Caco-2 (cell line): Measurements from ENCODE around the gene SCNN1G. TPM values are rescaled to one million over a fixed set of nuclear protein-coding genes. Genes with fewer than 3 reads are reported as not detected.

Experiments
- BruUV-seq: library from RNA; stranded (reverse); fragments of 400-500 nt; replicated peaks from 2 replicates; lab custom pipeline; 2021; lab: Mats Ljungman, UMichigan
- CTCF ChIA-PET: fragments of 300-600 bp; sonication (Branson Sonifier 250); formaldehyde crosslinking; loops from one replicate; lab custom pipeline; 2022; ENCODE audit warnings: antibody characterized with exemption; lab: Charles Lee
- POLR2A ChIA-PET: fragments of 300-600 bp; sonication (Branson Sonifier 250); formaldehyde crosslinking; loops from one replicate; lab custom pipeline; 2022; ENCODE audit warnings: antibody characterized with exemption; lab: Charles Lee
- DNase-seq, 2 experiments: peaks; one replicate each; pipeline versions ENCODE4 v3.0.0 to v3.0.0-alpha.2; 2020 to 2022
- H3K27me3 ChIP-seq: replicated peaks from 2 replicates; pipeline ENCODE4 v1.6.0; 2011; ENCODE audit warnings: low read length; ENCODE audit not compliant: control insufficient read depth, insufficient read depth
- H3K36me3 ChIP-seq: 2 replicates; pipeline ENCODE4 v1.5.1; 2011; ENCODE audit warnings: low read length; ENCODE audit not compliant: control insufficient read depth, insufficient read depth
- H3K4me1 ChIP-seq: fragments of 250-450 bp; sonication (Bioruptor Pico); 2 replicates; pipeline ENCODE4 v1.5.1; 2020; ENCODE audit warnings: mild to moderate bottlenecking
- H3K4me3 ChIP-seq: 2 replicates; pipeline ENCODE4 v1.5.1; 2011; ENCODE audit warnings: low read depth, mild to moderate bottlenecking, control low read depth, low read length
- H3K9me3 ChIP-seq: fragments of 250-450 bp; sonication (Bioruptor Pico); 2 replicates; pipeline ENCODE4 v1.5.1; 2020; ENCODE audit warnings: mild to moderate bottlenecking, moderate library complexity
- H3K27ac Mint-ChIP-seq: one replicate; pipeline ENCODE4 v1.8.0; 2022; ENCODE audit warnings: mixed read lengths; ENCODE audit not compliant: unreplicated experiment
- H3K27me3 Mint-ChIP-seq: one replicate; pipeline ENCODE4 v1.8.0; 2022; ENCODE audit warnings: mixed read lengths; ENCODE audit not compliant: insufficient read depth, unreplicated experiment
- H3K36me3 Mint-ChIP-seq: one replicate; pipeline ENCODE4 v1.8.0; 2022; ENCODE audit warnings: mild to moderate bottlenecking, mixed read lengths; ENCODE audit not compliant: insufficient read depth, unreplicated experiment
- H3K4me1 Mint-ChIP-seq: one replicate; pipeline ENCODE4 v1.8.0; 2022; ENCODE audit warnings: low read depth, mixed read lengths; ENCODE audit not compliant: unreplicated experiment
- H3K4me3 Mint-ChIP-seq: one replicate; pipeline ENCODE4 v1.8.0; 2022; ENCODE audit warnings: mild to moderate bottlenecking, moderate library complexity, mixed read lengths; ENCODE audit not compliant: unreplicated experiment
- H3K9me3 Mint-ChIP-seq: one replicate; pipeline ENCODE4 v1.8.0; 2022; ENCODE audit warnings: mixed read lengths; ENCODE audit not compliant: unreplicated experiment
- CTCF ChIP-seq, 2 experiments: fragments of 200-600 bp in 1 of 2; IDR thresholded peaks; 1 replicate in 1 of 2; 2 replicates in 1 of 2; pipeline versions ENCODE4 v1.5.1 to v1.8.0; 2011 to 2022; ENCODE audit warnings: antibody characterized with exemption in 1 of 2, control low read depth in 1 of 2, inconsistent platforms in 1 of 2, low read depth in 1 of 2, low read length in 1 of 2, mild to moderate bottlenecking in 1 of 2, moderate library complexity in 1 of 2; ENCODE audit not compliant: insufficient read depth in 1 of 2, severe bottlenecking in 1 of 2, unreplicated experiment in 1 of 2
- intact Hi-C: fragments of 100-400 bp; cut with micrococcal nuclease; formaldehyde crosslinking; loops from one replicate; pipeline ENCODE4 v1.10.0; 2022; ENCODE audit not compliant: unreplicated experiment
- total RNA-seq: library from RNA; stranded (reverse); gene quantifications from 2 replicates; pipeline ENCODE4 v1.2.3, GENCODE V29; 2022

The SCNN1G gene
- total RNA-seq, 1 experiment from 2014 or later, result not detected

GRCh38 chr16:23258919-23259237, 76.3 kb downstream of the SCNN1G start:
- Mint-ChIP-seq H3K4me3 (no peak overlapping the region), H3K36me3 (no peaks in the 10 kb centered on the region), H3K27ac (no peak overlapping the region), H3K4me1 (peaks cover 19% of the 10 kb centered on the region), H3K27me3 (peaks cover 6% of the 10 kb centered on the region), H3K9me3 (no peaks in the 10 kb centered on the region)
- no peak for TF ChIP-seq CTCF (IDR thresholded peaks at IDR 0.05; ENCODE audit: insufficient read depth in 1 of 2, low read depth in 1 of 2, low read length in 1 of 2, severe bottlenecking in 1 of 2, unreplicated experiment in 1 of 2)
- ChIA-PET CTCF (no interaction called here), POLR2A (no interaction called here)
- no peaks in the 10 kb centered on the region for H3K9me3 ChIP-seq
- intact Hi-C loops, result no loop called here
- no peak overlapping the region for H3K4me3 ChIP-seq
- H3K36me3 ChIP-seq, result no peaks in the 10 kb centered on the region
- no peak for DNase-seq
- no peaks in the 10 kb centered on the region for H3K27me3 ChIP-seq
- BruUV-seq, result no TSS peak
- no peaks in the 10 kb centered on the region for H3K4me1 ChIP-seq

Other genes starting within 250 kb of the SCNN1G start
- 11.3 and 11.9 TPM in 2 replicates for gene USP31, start 33.3 kb upstream of the SCNN1G start, total RNA-seq
- not detected in 2 replicates for gene SCNN1B, start 119.6 kb downstream of the SCNN1G start, total RNA-seq